T-cell (primary cell): ENCODE results near the gene CTPS1. TPM values are rescaled to one million over a fixed set of nuclear protein-coding genes. Genes with fewer than 3 reads are reported as not detected.

ENCODE experiments used
- ATAC-seq, 4 experiments: fragments of 200-7000 bp in 3 of 4; fragments of 150-1000 bp in 1 of 4; cut with Tn5 transposase; replicated peaks in 1 of 4; 1 replicate in 3 of 4; 2 replicates in 1 of 4; pipeline ENCODE4 v1.10.0; 2021; ENCODE audit warnings: moderate library complexity in 3 of 4, mild to moderate bottlenecking in 2 of 4, moderate number of reproducible peaks in 1 of 4
- CTCF ChIA-PET, 2 donors: fragments of 300-600 bp; sonication (Branson Sonifier 250); formaldehyde crosslinking; loops; one replicate each; lab custom pipeline; 2022; ENCODE audit warnings: antibody characterized with exemption in 2 of 2; lab: Charles Lee
- POLR2A ChIA-PET, 2 donors: fragments of 300-600 bp; sonication (Branson Sonifier 250); formaldehyde crosslinking; loops; one replicate each; lab custom pipeline; 2022; ENCODE audit warnings: antibody characterized with exemption in 2 of 2; lab: Charles Lee
- DNase-seq, 35 experiments: peaks; one replicate each; pipeline versions ENCODE4 v3.0.0 to v3.0.0-alpha.2; 2013 to 2023
- H3K27ac ChIP-seq: one replicate; pipeline ENCODE4 v1.5.1; 2013; ENCODE audit warnings: low read length
- H3K27me3 ChIP-seq, 2 experiments: replicated peaks in 1 of 2; 1 replicate in 1 of 2; 2 replicates in 1 of 2; pipeline versions ENCODE4 v1.6.1 to v1.7.0; 2013; ENCODE audit warnings: low read length in 1 of 2, mixed read lengths in 1 of 2; ENCODE audit not compliant: control insufficient read depth in 2 of 2, insufficient read depth in 2 of 2; ENCODE audit errors: extremely low read depth in 1 of 2
- H3K36me3 ChIP-seq, 2 donors: 1 replicate in 1 of 2; 2 replicates in 1 of 2; pipeline versions ENCODE4 v1.6.1 to v1.7.0; 2013; ENCODE audit warnings: low read length in 1 of 2; ENCODE audit not compliant: control insufficient read depth in 2 of 2, insufficient read depth in 1 of 2; ENCODE audit errors: extremely low read depth in 1 of 2
- H3K4me1 ChIP-seq, 2 experiments: 1 replicate in 1 of 2; 2 replicates in 1 of 2; pipeline versions ENCODE4 v1.6.1 to v1.7.0; 2013; ENCODE audit warnings: low read length in 2 of 2, mixed read lengths in 1 of 2; ENCODE audit not compliant: insufficient read depth in 2 of 2, control insufficient read depth in 1 of 2; ENCODE audit errors: extremely low read depth in 1 of 2
- H3K4me3 ChIP-seq, 2 donors: 1 replicate in 1 of 2; 2 replicates in 1 of 2; pipeline versions ENCODE4 v1.5.1 to v1.7.0; 2013; ENCODE audit warnings: mild to moderate bottlenecking in 2 of 2, low read length in 1 of 2, moderate library complexity in 1 of 2; ENCODE audit not compliant: control insufficient read depth in 1 of 2; ENCODE audit errors: extremely low read depth in 1 of 2
- H3K9me3 ChIP-seq: 2 replicates; pipeline ENCODE4 v1.7.0; 2013
- H3K27ac Mint-ChIP-seq, 2 donors: one replicate each; pipeline ENCODE4 v1.8.0; 2020 to 2021; ENCODE audit warnings: mild to moderate bottlenecking in 2 of 2, mixed read lengths in 2 of 2
- H3K27me3 Mint-ChIP-seq, 2 donors: one replicate each; pipeline ENCODE4 v1.8.0; 2021 to 2022; ENCODE audit warnings: mixed read lengths in 2 of 2
- H3K36me3 Mint-ChIP-seq: one replicate; pipeline ENCODE4 v1.8.0; 2021; ENCODE audit warnings: mixed read lengths
- H3K4me1 Mint-ChIP-seq, 3 donors: one replicate each; pipeline ENCODE4 v1.8.0; 2020 to 2022; ENCODE audit warnings: mixed read lengths in 3 of 3, mild to moderate bottlenecking in 1 of 3
- H3K4me3 Mint-ChIP-seq, 3 donors: one replicate each; pipeline ENCODE4 v1.8.0; 2020 to 2022; ENCODE audit warnings: mild to moderate bottlenecking in 3 of 3, mixed read lengths in 3 of 3, moderate library complexity in 3 of 3
- H3K9me3 Mint-ChIP-seq, 3 donors: one replicate each; pipeline ENCODE4 v1.8.0; 2020 to 2022; ENCODE audit warnings: mixed read lengths in 3 of 3
- WGBS: methylation state at CpG from one replicate; pipeline ENCODE4 v1.1.5; 2013; ENCODE audit warnings: missing lambda C conversion rate; ENCODE audit not compliant: insufficient coverage; 5-methylcytosine and 5-hydroxymethylcytosine counted together
- total RNA-seq, 35 experiments: library from RNA in 6 of 35; stranded (reverse) in 6 of 35; fragments of 120-200 nt in 1 of 35; gene quantifications; one replicate each; pipeline versions ENCODE4 v1.2.1 to v1.2.4 and lab custom pipeline; 2013 to 2026

Gene CTPS1
- total RNA-seq, 5 donors from 2014 or later (not counting 1 experiment from before 2014, with no cell fraction given), result 26.0 to 57.2 (median 29.1) TPM

DNA sequence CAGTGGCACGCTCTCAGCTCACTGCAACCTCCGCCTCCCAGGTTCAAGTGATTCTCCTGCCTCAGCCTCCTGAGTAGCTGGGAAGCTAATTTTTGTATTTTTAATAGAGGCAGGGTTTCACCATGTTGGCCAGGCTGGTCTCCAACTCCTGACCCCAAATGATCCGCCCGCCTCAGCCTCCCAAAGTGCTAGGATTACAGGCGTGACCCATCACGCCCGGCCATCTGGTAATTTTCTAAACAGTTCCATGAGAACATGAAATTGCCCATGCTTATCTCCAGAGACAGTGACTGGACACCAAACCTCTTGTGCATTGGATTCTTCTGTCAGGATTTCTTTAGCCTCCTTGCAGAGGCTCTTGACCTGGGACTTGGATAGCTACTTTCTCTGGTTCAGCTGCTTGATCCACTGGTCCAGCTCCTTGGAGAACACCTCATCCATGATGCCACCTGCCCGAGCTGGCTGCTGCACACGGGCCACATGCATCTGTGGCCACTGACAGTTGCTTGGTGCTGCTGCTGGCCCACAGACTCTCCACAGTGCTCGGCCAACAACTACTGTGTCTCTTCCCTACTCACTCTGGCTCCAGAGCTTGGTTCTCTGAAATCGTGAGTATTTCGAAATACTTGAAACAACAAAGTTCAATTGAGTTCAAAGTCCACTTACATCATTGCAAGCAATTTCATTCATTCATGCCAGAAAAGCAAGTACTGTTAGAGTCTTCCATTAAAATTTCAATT, 40.0 kb upstream of the CTPS1 start:
- Histone ChIP-seq H3K36me3 (no peaks in the 10 kb centered on the region), H3K27ac (no peak overlapping the region), H3K4me3 (no peak overlapping the region), H3K27me3 (no peaks in the 10 kb centered on the region), H3K9me3 (no peaks in the 10 kb centered on the region), H3K4me1 (no peaks in the 10 kb centered on the region)
- Mint-ChIP-seq H3K27me3 (peaks cover 3 to 4% of the 10 kb centered on the region in 2 donors), H3K9me3 (no peaks in the 10 kb centered on the region), H3K27ac (no peak overlapping the region), H3K4me1 (no peaks in the 10 kb centered on the region), H3K4me3 (no peak overlapping the region), H3K36me3 (no peaks in the 10 kb centered on the region)
- DNase-seq (no peak), ATAC-seq (no peak)
- POLR2A ChIA-PET, result interaction anchor here in 1 of 2 donors (0.7 kb wide), 1 partner anchor 100 kb away, joined by 11 read pairs; no protein-coding TSS in a partner anchor
- WGBS, result 92% methylated on average over 8 of the region's 12 CpGs
- CTCF ChIA-PET, result interaction anchor here (0.6 to 0.8 kb wide), 3 partner anchors 11 to 491 kb away, joined by 3 to 8 read pairs (median 7); no protein-coding TSS in a partner anchor

DNA sequence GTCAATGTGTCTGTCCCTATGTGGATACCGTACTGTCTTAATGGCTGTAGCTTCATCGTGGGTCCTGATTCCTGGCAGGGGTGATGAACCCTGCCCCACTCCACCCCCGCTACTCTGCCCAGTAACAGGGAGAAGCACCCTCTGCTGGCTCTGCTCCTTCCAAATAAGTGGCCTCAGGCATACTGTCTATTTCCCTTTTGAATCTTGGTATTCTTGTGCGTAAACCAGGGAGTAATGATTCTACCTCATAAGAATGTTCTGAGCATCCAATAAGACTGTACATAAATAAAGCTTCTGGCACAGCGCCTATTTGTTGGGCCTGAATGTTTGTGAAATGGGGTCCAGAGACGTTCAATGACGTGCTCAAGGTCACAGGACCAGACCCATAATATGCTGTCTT, 35.2 kb upstream of the CTPS1 start:
- no peak for DNase-seq
- H3K4me1 Mint-ChIP-seq, result peaks cover 3 to 6% (median 4%) of the 10 kb centered on the region in 3 donors
- Histone ChIP-seq H3K27ac (no peak overlapping the region), H3K4me3 (no peak overlapping the region), H3K9me3 (no peaks in the 10 kb centered on the region), H3K27me3 (peaks cover 0 to 7% of the 10 kb centered on the region in 2 experiments), H3K4me1 (no peaks in the 10 kb centered on the region), H3K36me3 (no peaks in the 10 kb centered on the region)
- H3K27me3 Mint-ChIP-seq, result peaks cover 16 to 20% of the 10 kb centered on the region in 2 donors
- H3K9me3 Mint-ChIP-seq, result peaks cover 0 to 3% (median 0%) of the 10 kb centered on the region in 3 donors
- ATAC-seq, result no peak
- WGBS, result 90% methylated on average over 3 of the region's 7 CpGs
- ChIA-PET POLR2A (no interaction called here), CTCF (interaction anchor here in 1 of 2 donors (0.7 kb wide), 1 partner anchor 16 kb away, joined by 3 read pairs; no protein-coding TSS in a partner anchor)
- H3K27ac Mint-ChIP-seq, result no peak overlapping the region
- H3K4me3 Mint-ChIP-seq, result no peak overlapping the region
- no peaks in the 10 kb centered on the region for H3K36me3 Mint-ChIP-seq

DNA sequence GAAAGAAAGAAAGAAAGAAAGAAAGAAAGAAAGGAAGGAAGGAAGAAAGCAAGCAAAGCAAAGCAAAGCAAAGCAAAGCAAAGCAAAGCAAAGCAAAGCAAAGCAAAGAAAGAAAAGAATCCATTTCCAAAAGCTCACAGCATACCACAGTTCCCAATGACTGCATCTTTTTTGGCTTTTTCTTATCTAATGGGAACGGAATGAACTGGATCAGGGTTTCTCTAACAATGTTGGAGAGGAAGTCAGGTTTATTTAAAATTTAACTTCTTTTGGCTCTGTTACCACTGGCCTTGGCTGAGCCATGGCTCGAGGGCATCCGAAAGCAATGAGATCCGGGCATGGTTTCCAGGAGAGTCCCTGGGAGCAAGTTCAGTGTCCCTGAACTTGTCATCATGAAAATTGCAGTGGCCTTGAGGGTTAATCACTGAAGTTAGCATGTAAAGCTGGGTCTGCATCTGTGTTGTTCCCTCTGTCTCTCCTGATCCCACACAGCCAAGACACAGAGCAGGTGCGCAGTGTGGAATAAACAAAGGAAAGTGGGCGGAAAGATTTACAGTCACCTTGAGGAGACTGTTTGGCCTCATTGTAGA, 34.6 kb upstream of the CTPS1 start:
- H3K9me3 ChIP-seq, result no peaks in the 10 kb centered on the region
- ChIA-PET CTCF (interaction anchor here in 1 of 2 donors (0.7 kb wide), 1 partner anchor 15 kb away, joined by 3 read pairs; no protein-coding TSS in a partner anchor), POLR2A (no interaction called here)
- DNase-seq (no peak), ATAC-seq (no peak)
- Mint-ChIP-seq H3K9me3 (peaks cover 0 to 3% (median 0%) of the 10 kb centered on the region in 3 donors), H3K36me3 (no peaks in the 10 kb centered on the region), H3K27ac (no peak overlapping the region), H3K4me1 (peaks cover 3 to 6% (median 4%) of the 10 kb centered on the region in 3 donors), H3K27me3 (peaks cover 16 to 20% of the 10 kb centered on the region in 2 donors), H3K4me3 (no peak overlapping the region)
- no peak overlapping the region for H3K4me3 ChIP-seq
- peaks cover 0 to 7% of the 10 kb centered on the region in 2 experiments for H3K27me3 ChIP-seq
- H3K4me1 ChIP-seq, result no peaks in the 10 kb centered on the region
- no peaks in the 10 kb centered on the region for H3K36me3 ChIP-seq
- 100% methylated on average over 1 of the region's 6 CpGs for WGBS
- H3K27ac ChIP-seq, result no peak overlapping the region

DNA sequence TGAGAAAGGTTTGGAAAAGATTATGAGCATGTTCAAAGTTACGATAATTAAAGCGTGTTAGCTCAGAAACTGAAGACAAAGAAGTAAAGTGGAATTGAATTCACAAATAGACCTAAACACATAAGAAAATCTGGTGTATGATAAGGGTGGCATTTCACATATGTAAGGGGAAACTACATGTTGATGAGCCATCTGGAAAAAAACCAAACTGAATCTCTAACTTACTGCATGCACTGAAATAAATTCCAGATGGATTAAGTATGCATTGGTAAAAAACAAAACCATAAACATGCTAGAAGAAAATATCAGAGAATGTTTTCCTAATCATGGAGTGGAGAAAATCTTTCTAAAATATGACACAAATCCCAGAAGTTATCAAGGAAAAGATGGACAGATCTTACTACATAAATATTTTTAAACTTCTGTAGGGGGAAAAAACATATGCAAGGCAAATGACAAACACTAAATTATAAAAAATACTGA, 34.0 kb upstream of the CTPS1 start:
- H3K27ac Mint-ChIP-seq, result no peak overlapping the region
- POLR2A ChIA-PET, result interaction anchor here in 1 of 2 donors (0.6 kb wide), 1 partner anchor 1654 kb away, joined by 14 read pairs; no protein-coding TSS in a partner anchor
- Histone ChIP-seq H3K27ac (no peak overlapping the region), H3K9me3 (no peaks in the 10 kb centered on the region), H3K27me3 (peaks cover 0 to 7% of the 10 kb centered on the region in 2 experiments), H3K4me3 (no peak overlapping the region), H3K4me1 (no peaks in the 10 kb centered on the region), H3K36me3 (no peaks in the 10 kb centered on the region)
- ATAC-seq, result no peak
- CTCF ChIA-PET, result no interaction called here
- DNase-seq, result no peak
- no peak overlapping the region for H3K4me3 Mint-ChIP-seq
- H3K4me1 Mint-ChIP-seq, result peaks cover 3 to 6% (median 4%) of the 10 kb centered on the region in 3 donors
- no CpG with 5 or more reads among the region's 2 CpGs for WGBS
- H3K9me3 Mint-ChIP-seq, result peaks cover 0 to 3% (median 0%) of the 10 kb centered on the region in 3 donors
- no peaks in the 10 kb centered on the region for H3K36me3 Mint-ChIP-seq
- H3K27me3 Mint-ChIP-seq, result peaks cover 16 to 20% of the 10 kb centered on the region in 2 donors

DNA sequence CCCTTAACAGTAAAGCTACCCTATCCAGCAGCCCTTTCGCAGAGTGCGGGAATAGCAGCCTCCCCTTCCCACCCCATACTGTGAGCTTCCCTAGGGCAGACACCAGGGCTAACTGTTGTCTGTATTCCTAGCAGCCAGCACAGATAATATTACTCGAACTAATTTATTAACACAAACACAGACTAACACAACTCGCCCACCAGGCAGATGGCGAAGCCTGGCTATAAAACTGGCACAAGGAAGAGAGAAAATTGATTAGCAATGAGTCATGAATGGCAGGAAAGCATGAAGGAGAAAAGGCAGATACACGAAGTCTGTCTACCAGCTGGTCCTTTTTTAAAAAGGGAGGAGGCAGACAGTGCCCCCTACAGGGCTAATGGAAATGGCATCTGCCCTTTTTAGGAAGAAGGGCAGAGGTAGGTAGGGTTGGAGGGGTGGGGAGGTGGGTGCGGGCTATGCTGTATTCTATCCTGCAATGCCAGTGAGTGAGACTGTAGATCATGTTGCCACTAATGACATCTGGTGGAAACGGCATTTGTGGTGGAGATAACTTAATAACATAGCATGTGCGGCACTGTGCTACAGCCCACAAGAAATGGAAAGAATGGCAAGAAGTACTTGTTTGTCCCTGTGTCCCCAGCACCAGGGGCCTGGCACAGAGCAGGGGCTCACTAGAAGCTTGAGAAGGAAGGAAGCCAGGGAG, 30.6 kb upstream of the CTPS1 start:
- peak; percentile 29 to 64 (median 58) for ATAC-seq
- Mint-ChIP-seq H3K36me3 (no peaks in the 10 kb centered on the region), H3K4me1 (peaks cover 8 to 17% (median 9%) of the 10 kb centered on the region in 3 donors), H3K27ac (no peak overlapping the region), H3K9me3 (peaks cover 0 to 3% (median 0%) of the 10 kb centered on the region in 3 donors), H3K27me3 (peaks cover 25% of the 10 kb centered on the region in 2 donors), H3K4me3 (no peak overlapping the region)
- H3K4me1 ChIP-seq, result peaks cover 0 to 7% of the 10 kb centered on the region in 2 experiments
- ChIA-PET CTCF (interaction anchor here (0.5 to 1.6 kb wide), 11 partner anchors 12 to 1280 kb away, joined by 3 to 6 read pairs (median 3); no protein-coding TSS in a partner anchor), POLR2A (interaction anchor here in 1 of 2 donors (0.6 kb wide), 1 partner anchor 170 kb away, joined by 6 read pairs; no protein-coding TSS in a partner anchor)
- H3K9me3 ChIP-seq, result no peaks in the 10 kb centered on the region
- no peaks in the 10 kb centered on the region for H3K36me3 ChIP-seq
- H3K27ac ChIP-seq, result no peak overlapping the region
- peaks cover 0 to 25% of the 10 kb centered on the region in 2 experiments for H3K27me3 ChIP-seq
- no peak overlapping the region for H3K4me3 ChIP-seq
- 59% methylated on average over 4 of the region's 9 CpGs for WGBS
- DNase-seq, result peak in 32 of 35 experiments; percentile 2 to 60 (median 30)
